ENCODE measurements around the gene FAM20C. TPM values are rescaled to one million over a fixed set of nuclear protein-coding genes. Genes with fewer than 3 reads are reported as not detected.

Gene FAM20C
- total and polyA plus RNA-seq, 2 donors (not counting 3 experiments of a cell fraction or from before 2014, with no cell fraction given) = 14.2 to 34.5 TPM

DNA sequence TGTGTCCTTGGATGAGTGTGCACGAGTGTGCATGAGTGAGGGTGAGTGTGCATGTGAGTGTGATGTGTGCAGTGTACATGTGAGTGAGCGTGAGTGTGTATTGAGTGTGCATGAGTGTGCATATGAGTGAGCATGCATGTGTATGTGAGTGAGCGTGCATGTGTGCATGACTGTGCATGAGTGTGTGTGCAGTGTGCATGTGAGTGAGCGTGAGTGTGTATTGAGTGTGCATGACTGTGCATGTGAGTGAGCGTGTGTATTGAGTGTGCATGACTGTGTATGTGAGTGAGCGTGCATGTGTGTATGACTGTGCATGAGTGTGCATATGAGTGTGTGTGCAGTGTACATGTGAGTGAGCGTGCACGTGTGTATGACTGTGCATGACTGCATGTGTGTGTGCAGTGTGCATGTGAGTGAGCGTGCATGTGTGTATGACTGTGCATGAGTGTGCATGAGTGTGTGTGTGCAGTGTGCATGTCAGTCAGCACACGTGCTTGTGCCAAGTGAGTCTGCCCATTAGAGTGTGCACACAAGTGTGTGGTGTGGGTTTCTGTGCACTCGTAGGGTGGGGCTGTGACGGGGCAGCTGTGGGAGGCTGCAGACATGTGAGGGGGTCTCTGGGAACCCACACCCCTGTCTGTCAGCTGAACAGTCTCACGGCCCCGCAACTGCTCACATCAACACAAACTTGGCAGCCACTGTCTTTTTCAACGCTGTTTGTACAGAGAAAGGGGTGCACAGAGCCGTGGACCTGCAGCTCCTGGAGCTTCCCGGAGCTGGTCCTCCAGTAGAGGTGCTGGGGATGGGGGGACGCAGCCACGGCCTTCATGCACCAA is 112.4 kb downstream of the FAM20C start:
- dilution Hi-C loops (cut with MboI; ENCODE audit: extremely low pct_ligation_motif_present, low sequenced_read_pairs) (no loop called here), intact Hi-C loops (cut with micrococcal nuclease) (no loop called here)
- no peak for TF ChIP-seq POLR2AphosphoS5 (IDR thresholded peaks at IDR 0.05; ENCODE audit: insufficient read depth, low read depth, low read length)
- TF ChIP-seq MAX (IDR thresholded peaks at IDR 0.05; ENCODE audit: insufficient read depth, insufficient read length) = no peak
- TF ChIP-seq, protein P1, sequence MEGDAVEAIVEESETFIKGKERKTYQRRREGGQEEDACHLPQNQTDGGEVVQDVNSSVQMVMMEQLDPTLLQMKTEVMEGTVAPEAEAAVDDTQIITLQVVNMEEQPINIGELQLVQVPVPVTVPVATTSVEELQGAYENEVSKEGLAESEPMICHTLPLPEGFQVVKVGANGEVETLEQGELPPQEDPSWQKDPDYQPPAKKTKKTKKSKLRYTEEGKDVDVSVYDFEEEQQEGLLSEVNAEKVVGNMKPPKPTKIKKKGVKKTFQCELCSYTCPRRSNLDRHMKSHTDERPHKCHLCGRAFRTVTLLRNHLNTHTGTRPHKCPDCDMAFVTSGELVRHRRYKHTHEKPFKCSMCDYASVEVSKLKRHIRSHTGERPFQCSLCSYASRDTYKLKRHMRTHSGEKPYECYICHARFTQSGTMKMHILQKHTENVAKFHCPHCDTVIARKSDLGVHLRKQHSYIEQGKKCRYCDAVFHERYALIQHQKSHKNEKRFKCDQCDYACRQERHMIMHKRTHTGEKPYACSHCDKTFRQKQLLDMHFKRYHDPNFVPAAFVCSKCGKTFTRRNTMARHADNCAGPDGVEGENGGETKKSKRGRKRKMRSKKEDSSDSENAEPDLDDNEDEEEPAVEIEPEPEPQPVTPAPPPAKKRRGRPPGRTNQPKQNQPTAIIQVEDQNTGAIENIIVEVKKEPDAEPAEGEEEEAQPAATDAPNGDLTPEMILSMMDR (IDR thresholded peaks at IDR 0.05; ENCODE audit: extremely low read depth in 1 of 2, insufficient read depth in 1 of 2, low read depth in 1 of 2, low read length in 2 of 2) = no peak
- TF ChIP-seq EZH2 (IDR thresholded peaks at IDR 0.05; ENCODE audit: borderline replicate concordance, low read depth, low read length, severe bottlenecking) = no peak
- no peak for TF ChIP-seq JUN (IDR thresholded peaks at IDR 0.05; ENCODE audit: borderline replicate concordance, insufficient read depth, insufficient read length, low read depth)
- no peak for TF ChIP-seq FOS (IDR thresholded peaks at IDR 0.05; ENCODE audit: borderline replicate concordance, insufficient read depth, low read length)
- TF ChIP-seq POLR2A (IDR thresholded peaks at IDR 0.05; ENCODE audit: low read depth, low read length) = no peak
- TF ChIP-seq MYC (IDR thresholded peaks at IDR 0.05; ENCODE audit: low read depth, low read length) = no peak
- TF ChIP-seq GATA2 (IDR thresholded peaks at IDR 0.05; ENCODE audit: insufficient read depth, insufficient read length, low read depth, low read length) = no peak
- H3K4me2 ChIP-seq (ENCODE audit: insufficient read depth, low read length) = no peak overlapping the region
- no peak overlapping the region for H3K27ac ChIP-seq (ENCODE audit: insufficient read depth, low read depth, low read length)
- BruUV-seq (replicated peaks) = no TSS peak
- H3K4me1 ChIP-seq (ENCODE audit: control insufficient read depth, extremely low read depth, insufficient read depth, low read length) = no peaks in the 10 kb centered on the region
- H3K9me1 ChIP-seq (replicated peaks; ENCODE audit: control insufficient read depth, extremely low read depth, insufficient read depth, low read length) = no peaks in the 10 kb centered on the region
- CTCF ChIA-PET = no interaction called here
- DNase-seq (ENCODE audit: low read depth, low spot score) (no peak), FAIRE-seq (no peak)
- no peaks in the 10 kb centered on the region for H4K20me1 ChIP-seq (replicated peaks; ENCODE audit: control insufficient read depth, extremely low read depth, insufficient read depth, low read length)
- no peaks in the 10 kb centered on the region for H3K36me3 ChIP-seq (ENCODE audit: control insufficient read depth in 2 of 2, extremely low read depth in 1 of 2, insufficient read depth in 2 of 2, low read length in 2 of 2)
- H3K9me3 ChIP-seq (replicated peaks; ENCODE audit: control insufficient read depth, insufficient read depth, low read length) = no peaks in the 10 kb centered on the region
- no peak overlapping the region for H3K9ac ChIP-seq (replicated peaks; ENCODE audit: extremely low read depth, insufficient read depth, low read length)
- POLR2A ChIA-PET = no interaction called here
- H2AFZ ChIP-seq (ENCODE audit: low read depth, low read length) = no peak overlapping the region
- H3K79me2 ChIP-seq (ENCODE audit: control insufficient read depth, insufficient read depth, low read length) = no peaks in the 10 kb centered on the region
- no peaks in the 10 kb centered on the region for H3K27me3 ChIP-seq (ENCODE audit: control insufficient read depth in 2 of 2, insufficient read depth in 2 of 2, low read length in 2 of 2)
- no peak overlapping the region for H3K4me3 ChIP-seq (replicated peaks in 1 of 3; ENCODE audit: insufficient read depth in 1 of 3, low read depth in 1 of 3, low read length in 3 of 3)
